Mesothelial cell of epicardium (in vitro differentiated cells): ENCODE measurements around the gene S100A14. TPM values are rescaled to one million over a fixed set of nuclear protein-coding genes. Genes with fewer than 3 reads are reported as not detected.
"Not testable (repeated sequence)": the region's sequence is repeated elsewhere in the genome, so short reads cannot be mapped to it uniquely, and the experiment has no call there.

Experiments used
- DNase-seq, 2 experiments: peaks; one replicate each; pipeline ENCODE4 v3.0.0; 2021; ENCODE audit warnings: low spot score in 2 of 2; ENCODE audit not compliant: unreplicated experiment in 2 of 2
- H3K27ac Mint-ChIP-seq: 2 replicates; pipeline ENCODE4 v1.8.0; 2021; ENCODE audit warnings: mixed read lengths
- H3K27me3 Mint-ChIP-seq: 2 replicates; pipeline ENCODE4 v1.8.0; 2021; ENCODE audit warnings: low read depth, mixed read lengths
- H3K36me3 Mint-ChIP-seq: 2 replicates; pipeline ENCODE4 v1.8.0; 2021; ENCODE audit warnings: mixed read lengths
- H3K4me1 Mint-ChIP-seq: 2 replicates; pipeline ENCODE4 v1.8.0; 2021; ENCODE audit warnings: mixed read lengths
- H3K4me3 Mint-ChIP-seq: 2 replicates; pipeline ENCODE4 v1.8.0; 2021; ENCODE audit warnings: mild to moderate bottlenecking, moderate library complexity, mixed read lengths
- H3K9me3 Mint-ChIP-seq: 2 replicates; pipeline ENCODE4 v1.8.0; 2021; ENCODE audit warnings: mixed read lengths
- total RNA-seq: library from RNA; stranded (reverse); gene quantifications from 3 replicates; pipeline ENCODE4 v1.2.1, GENCODE V29; 2021
- TF ChIP-seq, protein P1 (sequence below): fragments of 200-600 bp; sonication (generic); IDR thresholded peaks from one replicate; pipeline ENCODE4 v1.5.0; 2021; ENCODE audit warnings: antibody characterized with exemption; ENCODE audit not compliant: unreplicated experiment

S100A14 gene
- total RNA-seq, 1 donor from 2014 or later = 8.5 TPM

DNA sequence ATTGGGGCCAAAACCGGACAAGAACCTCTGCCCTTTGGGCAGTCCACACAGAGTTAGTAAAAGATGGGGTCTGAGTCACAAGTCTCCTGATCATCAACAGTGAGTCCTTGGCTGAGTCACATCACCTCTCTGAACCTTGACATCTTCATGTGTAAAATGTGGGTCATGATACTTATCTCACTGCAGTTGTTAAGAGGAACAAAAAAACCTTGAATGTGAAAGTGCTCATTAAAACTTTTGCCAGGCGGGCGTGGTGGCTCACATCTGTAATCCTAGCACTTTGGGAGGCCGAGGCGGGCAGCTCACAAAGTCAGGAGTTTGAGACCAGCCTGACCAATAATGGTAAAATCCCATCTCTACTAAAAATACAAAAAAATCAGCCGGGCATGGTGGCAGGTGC, 18.9 kb downstream of the S100A14 start:
- no peak for DNase-seq

DNA sequence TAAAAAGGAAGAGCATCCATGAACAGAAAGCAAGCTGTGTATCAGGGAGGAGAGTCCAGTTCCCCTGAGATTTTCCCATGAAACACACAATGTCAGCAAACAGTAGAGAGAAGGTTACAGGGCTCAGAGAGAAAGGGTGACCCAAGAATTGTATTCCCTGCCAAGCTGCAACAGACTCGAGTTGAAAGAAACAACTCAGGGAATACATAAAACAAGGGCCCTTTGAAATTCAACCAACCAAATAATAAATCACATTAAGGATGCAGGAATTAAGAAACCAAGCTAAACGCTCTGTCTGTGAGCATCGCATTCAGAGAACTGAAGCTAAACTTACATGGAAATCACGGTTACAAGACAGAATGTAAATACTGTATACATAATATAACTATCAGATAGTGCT, 23.4 kb downstream of the S100A14 start:
- H3K27ac Mint-ChIP-seq = no peak overlapping the region
- no peaks in the 10 kb centered on the region for H3K36me3 Mint-ChIP-seq
- H3K4me3 Mint-ChIP-seq = no peak overlapping the region
- no peaks in the 10 kb centered on the region for H3K9me3 Mint-ChIP-seq
- TF ChIP-seq, protein P1, sequence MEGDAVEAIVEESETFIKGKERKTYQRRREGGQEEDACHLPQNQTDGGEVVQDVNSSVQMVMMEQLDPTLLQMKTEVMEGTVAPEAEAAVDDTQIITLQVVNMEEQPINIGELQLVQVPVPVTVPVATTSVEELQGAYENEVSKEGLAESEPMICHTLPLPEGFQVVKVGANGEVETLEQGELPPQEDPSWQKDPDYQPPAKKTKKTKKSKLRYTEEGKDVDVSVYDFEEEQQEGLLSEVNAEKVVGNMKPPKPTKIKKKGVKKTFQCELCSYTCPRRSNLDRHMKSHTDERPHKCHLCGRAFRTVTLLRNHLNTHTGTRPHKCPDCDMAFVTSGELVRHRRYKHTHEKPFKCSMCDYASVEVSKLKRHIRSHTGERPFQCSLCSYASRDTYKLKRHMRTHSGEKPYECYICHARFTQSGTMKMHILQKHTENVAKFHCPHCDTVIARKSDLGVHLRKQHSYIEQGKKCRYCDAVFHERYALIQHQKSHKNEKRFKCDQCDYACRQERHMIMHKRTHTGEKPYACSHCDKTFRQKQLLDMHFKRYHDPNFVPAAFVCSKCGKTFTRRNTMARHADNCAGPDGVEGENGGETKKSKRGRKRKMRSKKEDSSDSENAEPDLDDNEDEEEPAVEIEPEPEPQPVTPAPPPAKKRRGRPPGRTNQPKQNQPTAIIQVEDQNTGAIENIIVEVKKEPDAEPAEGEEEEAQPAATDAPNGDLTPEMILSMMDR = no peak
- no peak for DNase-seq
- H3K4me1 Mint-ChIP-seq = peaks cover 3% of the 10 kb centered on the region
- no peaks in the 10 kb centered on the region for H3K27me3 Mint-ChIP-seq

More for the DNA sequence above, 18.9 kb downstream of the S100A14 start:
- no peaks in the 10 kb centered on the region for H3K9me3 Mint-ChIP-seq
- peaks cover 6% of the 10 kb centered on the region for H3K4me1 Mint-ChIP-seq
- no peak overlapping the region for H3K4me3 Mint-ChIP-seq
- no peaks in the 10 kb centered on the region for H3K27me3 Mint-ChIP-seq
- TF ChIP-seq, protein P1 = no peak
- no peaks in the 10 kb centered on the region for H3K36me3 Mint-ChIP-seq
- no peak overlapping the region for H3K27ac Mint-ChIP-seq

DNA sequence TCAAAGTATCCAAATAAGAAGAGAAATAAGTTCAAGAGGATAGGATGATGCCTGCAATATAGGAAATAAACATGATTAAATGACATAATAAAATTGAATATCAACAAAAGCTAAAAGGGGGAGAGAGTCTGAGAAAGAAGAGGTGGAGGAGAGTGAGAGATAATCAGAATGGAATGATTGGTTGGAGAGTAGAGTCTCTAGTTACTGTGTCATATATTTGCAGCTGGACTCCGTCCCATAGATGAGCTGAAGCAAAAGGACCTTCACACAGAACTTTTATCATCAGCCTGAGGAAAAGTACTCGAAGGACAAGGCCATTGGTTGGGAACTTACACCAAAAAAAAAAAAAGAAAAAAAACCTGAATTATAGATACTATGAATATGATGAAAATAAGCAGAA, 27.6 kb downstream of the S100A14 start:
- H3K9me3 Mint-ChIP-seq = no peaks in the 10 kb centered on the region
- TF ChIP-seq, protein P1 = no peak
- H3K4me3 Mint-ChIP-seq = no peak overlapping the region
- peaks cover 16% of the 10 kb centered on the region for H3K4me1 Mint-ChIP-seq
- H3K27ac Mint-ChIP-seq = no peak overlapping the region
- DNase-seq = no peak
- no peaks in the 10 kb centered on the region for H3K27me3 Mint-ChIP-seq
- no peaks in the 10 kb centered on the region for H3K36me3 Mint-ChIP-seq

DNA sequence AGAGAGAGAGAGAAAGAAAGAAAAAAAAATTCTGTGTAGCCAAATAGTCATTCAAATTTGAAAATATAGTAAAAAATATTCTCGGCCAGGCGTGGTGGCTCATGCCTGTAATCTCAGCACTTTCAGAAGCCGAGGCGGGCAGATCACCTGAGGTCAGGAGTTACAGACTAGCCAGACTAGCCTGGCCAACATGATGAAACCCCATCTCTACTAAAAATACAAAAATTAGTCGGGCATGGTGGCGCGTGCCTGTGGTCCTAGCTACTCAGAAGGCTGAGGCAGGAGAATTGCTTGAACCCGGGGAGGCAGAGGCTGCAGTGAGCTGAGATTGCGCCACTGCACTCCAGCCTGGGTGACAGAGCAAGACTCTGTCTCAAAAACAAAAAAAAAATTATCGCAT, 28.1 kb downstream of the S100A14 start:
- H3K36me3 Mint-ChIP-seq, H3K27me3 Mint-ChIP-seq, H3K9me3 Mint-ChIP-seq, H3K4me3 Mint-ChIP-seq, DNase-seq, H3K27ac Mint-ChIP-seq: not testable (repeated sequence)
- peaks cover 16% of the 10 kb centered on the region for H3K4me1 Mint-ChIP-seq

DNA sequence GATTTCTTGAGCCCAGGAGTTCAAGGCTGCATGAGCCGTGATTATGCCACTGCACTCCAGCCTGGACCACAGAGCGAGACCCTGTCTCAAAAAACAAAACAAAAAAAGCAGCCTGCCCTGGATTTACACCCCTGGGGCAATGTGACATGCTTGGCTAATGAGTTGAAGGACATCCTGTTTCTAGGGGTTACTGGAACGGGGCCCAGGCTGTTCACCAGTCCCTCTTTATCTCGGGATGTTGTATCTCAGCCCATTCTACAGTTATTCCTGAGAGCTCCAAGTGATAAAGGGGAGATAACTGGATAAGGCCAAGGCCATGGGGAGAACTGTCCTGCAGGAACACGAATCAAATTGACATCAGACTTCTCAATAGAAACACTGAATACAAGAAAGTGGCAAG, 28.8 kb downstream of the S100A14 start:
- Mint-ChIP-seq H3K4me3 (no peak overlapping the region), H3K27ac (no peak overlapping the region), H3K36me3 (no peaks in the 10 kb centered on the region), H3K9me3 (no peaks in the 10 kb centered on the region), H3K27me3 (no peaks in the 10 kb centered on the region), H3K4me1 (peaks cover 13% of the 10 kb centered on the region)
- TF ChIP-seq, protein P1 = no peak
- no peak for DNase-seq

DNA sequence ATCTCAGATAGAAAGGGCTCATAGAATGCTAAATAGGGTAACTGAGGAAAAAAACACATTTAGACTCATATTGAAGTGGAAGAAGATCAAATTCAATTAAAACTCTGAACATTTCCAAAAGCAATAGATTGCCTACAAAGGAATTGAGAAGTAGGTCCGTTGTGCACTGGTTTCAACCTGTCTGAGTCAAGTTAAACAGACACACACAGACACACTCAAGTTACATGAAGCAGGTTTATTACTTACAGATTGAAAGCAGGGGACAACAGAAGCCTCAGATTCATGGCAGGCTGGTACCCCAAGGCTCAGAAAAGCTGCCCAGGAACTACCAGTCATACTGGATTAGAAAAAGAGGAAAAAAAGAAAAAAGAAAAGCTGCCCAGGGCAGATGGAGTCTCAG, 29.8 kb downstream of the S100A14 start:
- no peaks in the 10 kb centered on the region for H3K9me3 Mint-ChIP-seq
- H3K27ac Mint-ChIP-seq = no peak overlapping the region
- no peaks in the 10 kb centered on the region for H3K36me3 Mint-ChIP-seq
- peaks cover 13% of the 10 kb centered on the region for H3K4me1 Mint-ChIP-seq
- no peak overlapping the region for H3K4me3 Mint-ChIP-seq
- DNase-seq = no peak
- H3K27me3 Mint-ChIP-seq = no peaks in the 10 kb centered on the region
- TF ChIP-seq, protein P1 = no peak
